Neuronal stem cell (in vitro differentiated cells): ENCODE results near the gene MEF2B.

Experiments used
- DNase-seq: peaks from one replicate; pipeline ENCODE4 v3.0.0-alpha.2; 2013; ENCODE audit warnings: low spot score
- H2AFZ ChIP-seq: one replicate; pipeline ENCODE4 v1.6.1; 2013; ENCODE audit warnings: mild to moderate bottlenecking, low read length, inconsistent platforms
- H2AK5ac ChIP-seq: 2 replicates; pipeline ENCODE4 v1.6.1; 2013; ENCODE audit warnings: low read depth, mild to moderate bottlenecking, inconsistent platforms, low read length, moderate library complexity, mixed read lengths
- H2BK120ac ChIP-seq: 2 replicates; pipeline ENCODE4 v1.6.1; 2013; ENCODE audit warnings: low read depth, mild to moderate bottlenecking, inconsistent platforms, low read length, moderate library complexity, mixed read lengths
- H2BK12ac ChIP-seq: one replicate; pipeline ENCODE4 v1.6.1; 2013; ENCODE audit warnings: low read length, inconsistent platforms
- H2BK15ac ChIP-seq: 2 replicates; pipeline ENCODE4 v1.6.1; 2013; ENCODE audit warnings: mild to moderate bottlenecking, low read length, inconsistent platforms, mixed read lengths
- H2BK5ac ChIP-seq: one replicate; pipeline ENCODE4 v1.6.1; 2013; ENCODE audit warnings: inconsistent platforms, mild to moderate bottlenecking, low read length, moderate library complexity
- H3K14ac ChIP-seq: one replicate; pipeline ENCODE4 v1.6.1; 2013; ENCODE audit warnings: low read length, inconsistent platforms
- H3K18ac ChIP-seq: 2 replicates; pipeline ENCODE4 v1.6.1; 2013; ENCODE audit warnings: low read length, inconsistent platforms
- H3K23ac ChIP-seq: 2 replicates; pipeline ENCODE4 v1.6.1; 2013; ENCODE audit warnings: low read depth, mild to moderate bottlenecking, mixed read lengths, low read length, inconsistent platforms; ENCODE audit not compliant: poor library complexity
- H3K27ac ChIP-seq: replicated peaks from 3 replicates; pipeline ENCODE4 v1.5.1; 2013; ENCODE audit warnings: low read length, inconsistent platforms
- H3K27me3 ChIP-seq, 3 experiments: 2 replicates each; pipeline ENCODE4 v1.6.1; 2013; ENCODE audit warnings: low read length in 3 of 3, mild to moderate bottlenecking in 2 of 3, inconsistent platforms in 1 of 3, low read depth in 1 of 3, mixed read lengths in 1 of 3, moderate library complexity in 1 of 3; ENCODE audit not compliant: control insufficient read depth in 3 of 3, insufficient read depth in 3 of 3
- H3K36me3 ChIP-seq, 2 donors: replicated peaks in 1 of 2; 2 replicates each; pipeline ENCODE4 v1.6.1; 2013; ENCODE audit warnings: low read length in 2 of 2; ENCODE audit not compliant: control insufficient read depth in 2 of 2, insufficient read depth in 2 of 2
- H3K4ac ChIP-seq: 2 replicates; pipeline ENCODE4 v1.6.1; 2013; ENCODE audit warnings: inconsistent platforms, mild to moderate bottlenecking, low read length, moderate library complexity
- H3K4me1 ChIP-seq, 2 donors: 1 replicate in 1 of 2; 2 replicates in 1 of 2; pipeline ENCODE4 v1.6.1; 2013; ENCODE audit warnings: low read length in 2 of 2, low read depth in 1 of 2; ENCODE audit not compliant: control insufficient read depth in 2 of 2, insufficient read depth in 1 of 2
- H3K4me2 ChIP-seq: one replicate; pipeline ENCODE4 v1.6.1; 2013; ENCODE audit warnings: mild to moderate bottlenecking, low read length, inconsistent platforms; ENCODE audit not compliant: insufficient read depth, poor library complexity, severe bottlenecking
- H3K4me3 ChIP-seq, 2 donors: 2 replicates each; pipeline ENCODE4 v1.5.1; 2013; ENCODE audit warnings: low read length in 2 of 2, mild to moderate bottlenecking in 2 of 2, inconsistent platforms in 1 of 2, moderate library complexity in 1 of 2
- H3K79me1 ChIP-seq: one replicate; pipeline ENCODE4 v1.6.1; 2013; ENCODE audit warnings: low read depth, mild to moderate bottlenecking, inconsistent platforms, low read length, moderate library complexity
- H3K9ac ChIP-seq: one replicate; pipeline ENCODE4 v1.6.1; 2013; ENCODE audit warnings: mild to moderate bottlenecking, low read depth, low read length, inconsistent platforms; ENCODE audit not compliant: poor library complexity
- H3K9me3 ChIP-seq, 2 donors: replicated peaks in 1 of 2; 2 replicates each; pipeline versions ENCODE3 to v1.6.1; 2013; ENCODE audit warnings: low read length in 2 of 2, mild to moderate bottlenecking in 2 of 2, inconsistent platforms in 1 of 2, low read depth in 1 of 2, mixed read lengths in 1 of 2, moderate library complexity in 1 of 2; ENCODE audit not compliant: control insufficient read depth in 2 of 2, insufficient read depth in 1 of 2
- H4K8ac ChIP-seq: one replicate; pipeline ENCODE4 v1.6.1; 2013; ENCODE audit warnings: low read depth, mild to moderate bottlenecking, inconsistent platforms, low read length, moderate library complexity
- H4K91ac ChIP-seq: one replicate; pipeline ENCODE4 v1.6.1; 2013; ENCODE audit warnings: low read length, low read depth, mild to moderate bottlenecking, inconsistent platforms; ENCODE audit not compliant: poor library complexity
- WGBS, 2 donors: extraction: QIAGEN DNeasy Blood & Tissue Kit; methylation state at CpG; one replicate each; pipeline ENCODE4 v1.1.7; 2013; ENCODE audit warnings: missing lambda C conversion rate in 2 of 2, mixed read lengths in 1 of 2; ENCODE audit not compliant: insufficient read length in 2 of 2, insufficient replicate concordance in 1 of 2; ENCODE audit errors: extremely low coverage in 2 of 2; 5-methylcytosine and 5-hydroxymethylcytosine counted together

Gene MEF2B

DNA sequence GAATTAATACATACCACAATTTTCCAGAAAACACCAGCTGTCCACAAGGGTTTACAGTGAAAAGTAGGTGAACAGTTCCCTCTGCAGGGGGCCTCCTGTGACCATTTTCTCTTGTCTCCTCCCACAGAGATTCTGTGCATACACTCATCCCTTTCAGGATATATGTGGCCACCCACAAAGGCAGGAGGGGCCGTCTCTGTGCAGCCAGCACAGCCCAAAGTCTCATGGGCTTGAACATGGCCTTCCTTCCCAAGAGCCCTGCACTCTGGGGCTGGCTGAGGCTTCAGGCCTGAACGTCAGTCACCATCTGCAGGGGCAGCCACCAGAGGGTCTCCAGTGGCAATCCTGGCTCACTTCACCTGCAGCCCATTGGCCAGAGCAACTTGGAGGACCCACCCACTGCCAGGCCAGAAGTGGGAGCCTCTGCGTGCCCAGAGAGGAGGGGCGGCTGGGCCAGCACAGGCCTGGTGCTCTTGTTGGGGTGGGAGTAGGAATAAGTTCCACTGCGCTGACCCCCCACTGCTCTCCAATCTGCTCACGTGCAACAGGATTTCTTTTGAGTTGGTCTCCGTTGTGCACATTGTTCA is 56.9 kb downstream of the MEF2B start:
- Histone ChIP-seq H3K23ac (peak overlapping the region; percentile 31), H3K27ac (no peak overlapping the region), H3K4ac (no peak overlapping the region), H3K4me2 (no peak overlapping the region), H2AFZ (peak overlapping the region; percentile 64), H3K14ac (peak overlapping the region; percentile 8), H2AK5ac (peak overlapping the region; percentile 81), H2BK15ac (no peak overlapping the region), H3K36me3 (peaks cover 0 to 3% of the 10 kb centered on the region in 2 donors), H3K4me1 (peaks cover 8 to 9% of the 10 kb centered on the region in 2 donors), H3K79me1 (peaks cover 2% of the 10 kb centered on the region), H4K8ac (no peak overlapping the region), H2BK120ac (no peak overlapping the region), H2BK5ac (no peak overlapping the region), H4K91ac (no peak overlapping the region), H3K18ac (no peak overlapping the region), H2BK12ac (no peak overlapping the region), H3K9ac (peak overlapping the region; percentile 60), H3K4me3 (no peak overlapping the region), H3K9me3 (peaks cover 0 to 2% of the 10 kb centered on the region in 2 donors), H3K27me3 (no peaks in the 10 kb centered on the region)
- no peak for DNase-seq
- WGBS, 2 donors = no CpG with 5 or more reads among the region's 7 CpGs

DNA sequence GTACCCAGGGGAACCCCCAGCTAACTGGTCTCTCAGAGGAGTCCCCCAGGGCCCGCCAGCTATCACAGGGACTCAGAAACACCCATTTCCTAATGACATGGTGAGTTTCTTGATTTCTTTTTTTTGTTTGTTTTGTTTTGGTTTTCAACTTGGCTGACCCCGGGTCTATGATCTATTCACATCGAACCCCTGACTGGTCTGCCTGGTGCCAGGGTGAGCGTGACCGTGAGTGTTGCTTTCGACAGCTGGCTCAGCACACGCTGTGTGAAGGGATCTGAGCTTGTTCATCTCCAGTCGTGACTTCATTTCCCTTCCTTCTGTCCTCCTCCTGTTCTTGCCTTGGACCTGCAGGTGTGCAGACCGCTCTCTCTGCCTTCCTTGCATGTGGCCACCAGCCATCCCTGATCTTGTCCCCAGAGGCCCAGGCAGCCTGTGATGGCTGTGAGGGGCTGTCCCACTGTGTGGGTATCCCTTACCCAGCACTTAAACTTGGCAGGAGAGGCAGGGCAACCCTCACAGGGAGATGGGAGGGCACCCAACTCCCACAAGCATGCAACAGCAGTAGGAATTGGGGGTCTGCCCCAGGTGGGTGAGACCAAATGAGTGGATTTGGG is 58.0 kb downstream of the MEF2B start:
- no CpG with 5 or more reads among the region's 9 CpGs for WGBS, 2 donors
- Histone ChIP-seq H2BK12ac (peak overlapping the region; percentile 46), H3K4me3 (peak overlapping the region in 1 of 2 donors; percentile 39), H3K4me2 (no peak overlapping the region), H3K14ac (no peak overlapping the region), H3K23ac (peak overlapping the region; percentile 2), H4K8ac (peak overlapping the region; percentile 89), H2AFZ (no peak overlapping the region), H3K9ac (no peak overlapping the region), H3K79me1 (peaks cover 2% of the 10 kb centered on the region), H3K36me3 (peaks cover 0 to under 1% of the 10 kb centered on the region in 2 donors), H3K27ac (no peak overlapping the region), H2BK15ac (no peak overlapping the region), H3K27me3 (no peaks in the 10 kb centered on the region), H2BK120ac (no peak overlapping the region), H3K4me1 (peaks cover 8 to 9% of the 10 kb centered on the region in 2 donors), H2BK5ac (no peak overlapping the region), H4K91ac (no peak overlapping the region), H3K9me3 (no peaks in the 10 kb centered on the region), H2AK5ac (peak overlapping the region; percentile 68), H3K18ac (no peak overlapping the region), H3K4ac (no peak overlapping the region)
- DNase-seq = no peak

DNA sequence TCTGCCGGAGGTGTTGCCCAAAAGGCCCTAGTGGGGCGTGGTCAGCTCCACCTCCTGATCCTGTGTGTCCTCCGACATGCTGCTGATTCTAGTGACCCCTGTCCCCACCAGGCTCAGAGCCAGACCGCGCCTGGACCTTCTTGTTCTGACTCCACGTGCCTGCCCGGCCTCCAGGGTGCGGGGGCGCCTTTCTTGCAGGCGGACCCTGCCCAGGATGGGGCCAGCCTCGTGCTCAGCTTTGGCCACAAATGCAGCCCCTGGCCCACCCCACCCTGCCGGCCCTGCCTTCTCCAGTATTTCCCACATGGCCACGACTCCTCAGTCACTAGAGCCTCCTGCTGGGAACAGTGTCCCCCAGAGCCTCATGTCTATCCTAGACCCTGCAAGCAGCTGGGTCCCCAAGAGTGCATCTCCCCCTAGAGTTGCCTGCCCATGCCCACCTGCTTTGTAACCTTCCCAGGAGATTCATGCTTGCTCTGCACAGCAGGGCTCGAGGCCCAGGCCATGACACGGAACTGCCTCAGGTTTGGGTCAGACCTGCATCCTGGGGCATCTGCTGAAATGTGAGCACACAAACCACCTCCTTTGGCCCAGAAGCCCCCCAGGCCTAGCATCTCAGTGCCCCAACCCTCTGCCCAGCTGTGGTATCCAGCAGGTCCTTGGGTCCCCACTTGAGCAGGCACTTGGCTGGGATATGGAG is 58.8 kb downstream of the MEF2B start:
- Histone ChIP-seq H2BK120ac (no peak overlapping the region), H2AK5ac (peak overlapping the region; percentile 75), H3K18ac (peak overlapping the region; percentile 38), H3K27me3 (no peaks in the 10 kb centered on the region), H4K8ac (no peak overlapping the region), H2BK12ac (peak overlapping the region; percentile 41), H2BK5ac (peak overlapping the region; percentile 53), H2AFZ (no peak overlapping the region), H3K79me1 (peaks cover 2% of the 10 kb centered on the region), H3K23ac (peak overlapping the region; percentile 89), H2BK15ac (no peak overlapping the region), H3K4me2 (no peak overlapping the region), H3K4me1 (peaks cover 9% of the 10 kb centered on the region in 2 donors), H3K4me3 (no peak overlapping the region), H3K27ac (no peak overlapping the region), H4K91ac (no peak overlapping the region), H3K4ac (no peak overlapping the region), H3K36me3 (no peaks in the 10 kb centered on the region), H3K9ac (peak overlapping the region; percentile 21), H3K9me3 (no peaks in the 10 kb centered on the region), H3K14ac (peak overlapping the region; percentile 94)
- no peak for DNase-seq
- WGBS, 2 donors = no CpG with 5 or more reads among the region's 15 CpGs
